GM23248 (cell line): ENCODE measurements around the gene PPP1R12B. TPM values are rescaled to one million over a fixed set of nuclear protein-coding genes. Genes with fewer than 3 reads are reported as not detected.

Source experiments
- DNase-seq: peaks from one replicate; pipeline ENCODE4 v3.0.0-alpha.2; 2015
- H2AFZ ChIP-seq: fragments of 200-600 bp; sonication (generic); 2 replicates; pipeline ENCODE4 v1.6.1; 2016; ENCODE audit warnings: antibody characterized with exemption
- H3F3A ChIP-seq: fragments of 200-600 bp; sonication (generic); 2 replicates; pipeline ENCODE4 v1.6.1; 2016; ENCODE audit warnings: mild to moderate bottlenecking, antibody characterized with exemption, mixed run types; ENCODE audit not compliant: insufficient read depth
- H3K27ac ChIP-seq: fragments of 200-600 bp; sonication (generic); 2 replicates; pipeline ENCODE4 v1.5.1; 2016; ENCODE audit warnings: mild to moderate bottlenecking
- H3K27me3 ChIP-seq: fragments of 200-600 bp; sonication (generic); replicated peaks from 2 replicates; pipeline ENCODE4 v1.6.1; 2016; ENCODE audit warnings: mild to moderate bottlenecking; ENCODE audit not compliant: insufficient read depth
- H3K36me3 ChIP-seq: fragments of 200-600 bp; sonication (generic); 2 replicates; pipeline ENCODE4 v1.6.1; 2016; ENCODE audit warnings: low read depth, mild to moderate bottlenecking
- H3K4me1 ChIP-seq: fragments of 200-600 bp; sonication (generic); 2 replicates; pipeline ENCODE4 v1.6.1; 2016; ENCODE audit warnings: mild to moderate bottlenecking; ENCODE audit not compliant: insufficient read depth
- H3K4me2 ChIP-seq: fragments of 200-600 bp; sonication (generic); one replicate; pipeline ENCODE4 v1.6.1; 2016; ENCODE audit warnings: mild to moderate bottlenecking; ENCODE audit not compliant: unreplicated experiment
- H3K4me3 ChIP-seq: fragments of 200-600 bp; sonication (generic); 2 replicates; pipeline ENCODE4 v1.5.1; 2016; ENCODE audit warnings: mild to moderate bottlenecking
- H3K79me2 ChIP-seq: fragments of 200-600 bp; sonication (generic); 2 replicates; pipeline ENCODE4 v1.6.1; 2016; ENCODE audit warnings: mild to moderate bottlenecking; ENCODE audit not compliant: insufficient read depth
- H3K9ac ChIP-seq: fragments of 200-600 bp; sonication (generic); 2 replicates; pipeline ENCODE4 v1.6.1; 2016; ENCODE audit warnings: mild to moderate bottlenecking
- H3K9me2 ChIP-seq: fragments of 200-600 bp; sonication (generic); 2 replicates; pipeline ENCODE4 v1.6.1; 2016; ENCODE audit warnings: mixed run types, mild to moderate bottlenecking, moderate library complexity; ENCODE audit not compliant: insufficient read depth
- H3K9me3 ChIP-seq: fragments of 200-600 bp; sonication (generic); one replicate; pipeline ENCODE4 v1.6.1; 2017; ENCODE audit warnings: low read depth
- H4K20me1 ChIP-seq: fragments of 200-600 bp; sonication (generic); 2 replicates; pipeline ENCODE4 v1.6.0; 2016; ENCODE audit not compliant: insufficient read depth
- EZH2 ChIP-seq: fragments of 200-600 bp; sonication (generic); IDR thresholded peaks from 2 replicates; pipeline ENCODE4 v1.6.1; 2018; ENCODE audit warnings: antibody characterized with exemption, mild to moderate bottlenecking; ENCODE audit not compliant: insufficient read depth, poor library complexity, severe bottlenecking
- EZH2phosphoT487 ChIP-seq: fragments of 200-600 bp; sonication (generic); IDR thresholded peaks from 2 replicates; pipeline ENCODE4 v1.6.1; 2018; ENCODE audit warnings: antibody characterized with exemption, moderate library complexity, mild to moderate bottlenecking, low read depth; ENCODE audit not compliant: insufficient read depth
- WGBS, 2 experiments: methylation state at CpG; one replicate each; pipeline ENCODE4 v1.1.6; 2015 to 2017; ENCODE audit warnings: low lambda C conversion rate in 2 of 2, low coverage in 1 of 2; ENCODE audit errors: missing lambda C conversion rate in 2 of 2; 5-methylcytosine and 5-hydroxymethylcytosine counted together
- in situ Hi-C: fragments of 300-500 bp; cut with MboI; formaldehyde crosslinking; loops from 2 replicates; pipeline ENCODE4 v1.15.0; 2020
- polyA plus RNA-seq: library from polyadenylated mRNA; unstranded; fragments of >200 nt; fragmentation: Nextera tagmentation; extraction: Ambion mirVana; gene quantifications from 2 replicates; pipeline ENCODE4 v1.2.1, GENCODE V29; 2016
- total RNA-seq: library from RNA; depleted of rRNA; stranded (reverse); fragments of >200 nt; shearing (Covaris generic); gene quantifications from 2 replicates; pipeline ENCODE4 v1.2.3, GENCODE V29; 2014

PPP1R12B gene
- total and polyA plus RNA-seq, 2 experiments from 2014 or later = 3.6 to 14.6 TPM

DNA sequence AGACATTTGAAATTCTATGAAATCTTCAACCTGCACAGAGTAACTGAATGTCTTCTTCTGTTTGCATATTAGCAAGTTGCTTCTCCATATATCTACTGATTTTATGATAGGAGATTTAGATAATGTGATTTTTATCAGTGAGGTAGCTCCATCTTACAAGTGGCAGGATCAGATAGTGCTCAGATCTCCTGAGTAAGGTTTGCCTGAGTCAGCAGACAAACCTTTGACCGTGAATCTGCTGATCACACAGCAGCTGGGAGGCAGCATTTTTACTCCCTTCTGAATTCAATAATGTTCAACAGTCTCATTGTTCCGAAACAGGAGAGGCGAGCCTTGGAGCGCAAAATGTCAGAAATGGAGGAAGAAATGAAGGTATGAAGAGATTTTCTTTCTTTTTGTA is 220.3 kb downstream of the PPP1R12B start:
- in situ Hi-C loops = no loop called here
- no peaks in the 10 kb centered on the region for H3K79me2 ChIP-seq
- TF ChIP-seq EZH2phosphoT487 (no peak), EZH2 (no peak)
- 77% methylated on average over 4 of the region's 4 CpGs for WGBS, 2 experiments
- no peak overlapping the region for H2AFZ ChIP-seq
- DNase-seq = peak; percentile 46
- H3K36me3 ChIP-seq = no peaks in the 10 kb centered on the region
- H3K9ac ChIP-seq = no peak overlapping the region
- no peaks in the 10 kb centered on the region for H4K20me1 ChIP-seq
- no peaks in the 10 kb centered on the region for H3K27me3 ChIP-seq
- peaks cover 29% of the 10 kb centered on the region for H3F3A ChIP-seq
- H3K9me3 ChIP-seq = no peaks in the 10 kb centered on the region
- H3K27ac ChIP-seq = no peak overlapping the region
- H3K4me2 ChIP-seq = peak overlapping the region; percentile 46
- peaks cover 36% of the 10 kb centered on the region for H3K4me1 ChIP-seq
- no peak overlapping the region for H3K4me3 ChIP-seq
- no peaks in the 10 kb centered on the region for H3K9me2 ChIP-seq

DNA sequence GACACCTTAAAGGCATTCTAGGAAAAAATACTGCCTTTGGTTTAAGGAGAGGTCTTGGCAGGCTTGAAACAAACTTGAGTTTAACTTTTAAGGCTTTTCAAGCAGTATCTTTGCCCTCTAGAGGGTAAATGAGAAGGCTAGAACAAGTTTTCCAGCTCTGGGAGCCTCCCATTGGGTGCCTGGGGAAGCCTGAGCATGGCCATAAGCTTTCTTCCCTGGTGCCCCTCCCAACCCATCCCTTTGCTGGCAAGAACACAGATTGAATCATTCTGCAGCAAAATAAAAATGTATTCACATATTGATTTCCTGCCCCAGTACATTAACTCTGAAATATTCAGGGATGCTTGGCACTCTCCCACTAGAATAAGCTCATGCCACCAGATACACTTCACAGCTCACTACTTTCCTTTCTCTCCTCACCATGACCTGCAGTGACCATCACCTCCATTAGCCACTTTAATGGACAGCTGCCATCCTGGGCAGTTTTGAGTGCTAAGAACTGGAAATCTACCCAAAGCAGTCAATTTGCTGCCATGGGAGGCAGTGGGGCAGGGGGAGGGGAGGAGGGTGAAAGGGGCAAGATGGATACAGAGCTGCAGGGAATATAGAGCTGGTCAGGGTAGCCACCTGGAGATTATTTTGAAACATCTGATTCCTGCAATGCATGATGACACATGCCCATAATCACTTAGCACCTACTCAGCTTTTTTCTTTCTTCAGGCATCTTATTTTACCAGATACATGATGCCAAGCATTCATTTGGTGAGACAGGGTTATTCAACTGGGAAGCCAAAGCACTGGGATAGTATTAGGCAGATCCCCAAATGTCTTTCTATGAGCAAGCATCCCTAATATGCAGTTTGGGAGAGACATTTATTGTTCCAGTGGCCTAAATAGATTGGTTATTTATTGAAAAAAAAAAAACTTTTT is 221.2 kb downstream of the PPP1R12B start:
- no peaks in the 10 kb centered on the region for H3K9me2 ChIP-seq
- no peak overlapping the region for H3K27ac ChIP-seq
- peaks cover 29% of the 10 kb centered on the region for H3F3A ChIP-seq
- H3K36me3 ChIP-seq = no peaks in the 10 kb centered on the region
- TF ChIP-seq EZH2 = no peak
- no peak for TF ChIP-seq EZH2phosphoT487
- in situ Hi-C loops = no loop called here
- H3K9me3 ChIP-seq = no peaks in the 10 kb centered on the region
- H3K27me3 ChIP-seq = no peaks in the 10 kb centered on the region
- no peak overlapping the region for H2AFZ ChIP-seq
- no peaks in the 10 kb centered on the region for H4K20me1 ChIP-seq
- H3K4me2 ChIP-seq = no peak overlapping the region
- no peaks in the 10 kb centered on the region for H3K79me2 ChIP-seq
- no peak overlapping the region for H3K4me3 ChIP-seq
- peak; percentile 35 for DNase-seq
- peaks cover 36% of the 10 kb centered on the region for H3K4me1 ChIP-seq
- no peak overlapping the region for H3K9ac ChIP-seq

DNA sequence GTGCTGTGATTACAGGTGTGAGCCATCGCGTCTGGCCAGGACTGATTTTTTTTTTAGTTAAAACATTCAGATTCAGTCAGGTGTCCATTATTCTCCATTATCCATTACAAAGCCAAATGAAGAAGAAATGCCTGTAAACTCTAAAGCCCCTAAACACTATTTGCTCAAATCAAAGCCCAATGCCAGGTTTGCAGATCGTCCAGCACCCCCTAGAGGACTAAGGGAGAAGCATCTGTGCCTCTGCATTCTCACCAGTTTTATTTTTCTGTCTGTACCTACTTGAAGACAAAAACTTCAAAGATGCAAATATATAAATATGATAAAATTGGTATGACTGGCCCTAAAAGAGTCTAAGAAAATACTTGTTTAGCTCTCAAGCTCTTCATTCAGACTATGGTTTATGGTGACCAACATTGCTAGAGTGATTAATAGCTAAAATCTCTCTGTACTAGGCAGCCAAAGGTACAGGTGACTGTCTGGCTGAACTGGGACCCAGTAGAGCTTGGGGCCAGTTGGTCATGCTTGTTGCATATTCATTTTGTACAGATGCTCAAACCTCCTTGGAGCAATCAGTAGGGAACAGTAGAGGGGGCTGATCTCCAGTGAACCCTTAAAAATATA is 223.3 kb downstream of the PPP1R12B start:
- DNase-seq = peak; percentile 66
- Histone ChIP-seq H3K9me2 (no peaks in the 10 kb centered on the region), H3K27me3 (no peaks in the 10 kb centered on the region), H4K20me1 (no peaks in the 10 kb centered on the region), H3K36me3 (no peaks in the 10 kb centered on the region), H3K9ac (no peak overlapping the region), H3K79me2 (no peaks in the 10 kb centered on the region), H3K4me3 (no peak overlapping the region), H3K4me2 (no peak overlapping the region), H3K4me1 (peaks cover 53% of the 10 kb centered on the region), H2AFZ (no peak overlapping the region), H3F3A (peaks cover 47% of the 10 kb centered on the region), H3K9me3 (no peaks in the 10 kb centered on the region), H3K27ac (no peak overlapping the region)
- 68% methylated on average over 3 of the region's 3 CpGs for WGBS, 2 experiments
- in situ Hi-C loops = no loop called here
- TF ChIP-seq EZH2 (no peak), EZH2phosphoT487 (no peak)

DNA sequence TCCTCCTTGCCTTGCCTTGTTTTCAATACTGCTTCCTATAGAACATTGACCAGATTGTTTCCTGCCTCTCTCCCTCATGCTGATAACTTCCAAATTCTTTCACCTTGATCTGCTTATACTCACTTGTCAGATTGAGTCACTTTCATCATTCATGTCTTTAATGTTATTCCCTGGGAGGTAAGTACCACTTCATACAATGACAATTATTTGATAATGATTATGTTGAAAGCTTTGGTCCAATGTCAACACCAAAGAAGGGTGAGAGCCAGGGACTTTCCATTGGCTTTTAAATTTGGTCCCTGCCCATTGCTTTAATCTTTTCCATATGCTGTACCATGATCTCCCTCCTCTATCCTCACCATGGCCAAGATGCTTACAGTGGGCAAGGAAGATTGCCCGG is 224.4 kb downstream of the PPP1R12B start:
- Histone ChIP-seq H3K4me1 (peaks cover 53% of the 10 kb centered on the region), H3K27ac (no peak overlapping the region), H3K36me3 (no peaks in the 10 kb centered on the region), H3K79me2 (no peaks in the 10 kb centered on the region), H3K9ac (no peak overlapping the region), H3K9me3 (no peaks in the 10 kb centered on the region), H3K4me2 (no peak overlapping the region), H4K20me1 (no peaks in the 10 kb centered on the region), H3K9me2 (no peaks in the 10 kb centered on the region), H3K27me3 (no peaks in the 10 kb centered on the region), H2AFZ (no peak overlapping the region), H3K4me3 (no peak overlapping the region), H3F3A (peaks cover 47% of the 10 kb centered on the region)
- WGBS, 2 experiments = 19 to 40% methylated on average over 1 of the region's 1 CpG
- in situ Hi-C loops = no loop called here
- TF ChIP-seq EZH2 = no peak
- no peak for TF ChIP-seq EZH2phosphoT487
- no peak for DNase-seq
